ACHN (cell line): ENCODE measurements around the gene FRMPD4.

ENCODE experiments used
- DNase-seq: peaks from one replicate; pipeline ENCODE4 v3.0.0-alpha.2; 2015
- in situ Hi-C: cut with HindIII; loops from 2 replicates; pipeline ENCODE4 v1.10.0; 2017; ENCODE audit warnings: low sequenced_read_pairs, low pct_ligation_motif_present, low pct_unique_long_range_greater_than_20kb

FRMPD4 gene

DNA sequence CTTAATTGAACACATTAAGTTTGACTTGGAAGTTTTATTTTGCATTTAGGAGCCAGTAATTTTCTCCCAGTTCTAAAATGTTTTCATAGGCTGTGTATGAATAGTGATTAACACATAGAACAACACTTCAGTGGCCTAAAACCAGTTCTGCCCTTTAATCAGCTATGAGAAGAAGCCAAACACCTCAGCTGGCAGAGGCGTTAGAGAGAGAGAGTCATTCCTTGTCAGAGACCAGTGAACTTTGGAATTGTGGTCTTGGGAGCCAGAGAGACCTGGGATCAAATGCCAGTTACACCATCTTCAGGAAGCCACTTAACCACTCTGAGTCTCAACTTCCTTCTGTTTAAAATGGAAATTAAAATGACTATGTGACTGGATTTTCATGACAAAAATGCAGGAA, 613.6 kb downstream of the FRMPD4 start:
- no peak for DNase-seq
- in situ Hi-C loops = no loop called here

DNA sequence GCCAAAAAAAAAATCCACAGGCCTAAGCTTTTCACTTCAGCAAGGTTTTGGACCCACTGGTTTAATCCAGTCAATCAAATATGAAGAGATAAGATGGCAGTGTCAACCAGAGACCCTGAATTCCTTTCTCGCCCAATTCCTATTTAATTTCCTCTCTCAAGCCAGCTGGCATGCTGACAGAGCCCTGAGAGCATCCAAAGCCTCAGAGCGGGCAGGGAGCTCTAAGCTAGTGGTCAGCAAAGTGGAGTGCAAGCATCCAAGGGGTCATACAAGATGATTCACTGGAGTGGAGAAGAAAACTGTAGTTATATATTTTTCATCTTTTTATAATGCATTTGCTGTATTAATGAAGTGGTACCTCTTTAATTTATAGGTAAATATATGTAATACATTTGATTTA, 615.1 kb downstream of the FRMPD4 start:
- no peak for DNase-seq
- in situ Hi-C loops = no loop called here

DNA sequence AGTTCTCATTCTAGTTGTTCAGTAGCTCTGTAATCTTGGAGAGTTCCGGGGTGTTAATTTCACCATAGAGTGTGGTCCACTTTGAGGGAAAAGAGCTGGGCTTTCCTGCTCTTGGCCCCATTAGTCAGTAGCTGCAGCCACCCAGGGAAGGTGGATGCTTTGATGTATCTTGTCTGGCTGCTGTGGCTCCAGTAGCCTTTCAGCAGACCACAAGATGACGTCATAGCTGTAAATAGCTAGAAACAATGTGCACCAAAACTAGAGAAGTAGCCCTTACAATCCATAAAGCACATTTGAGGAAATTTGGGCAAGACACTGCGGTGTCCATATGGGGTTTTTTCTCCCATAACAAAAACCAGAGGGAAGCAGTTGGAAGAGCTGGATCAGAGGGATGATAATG, 620.0 kb downstream of the FRMPD4 start:
- no peak for DNase-seq
- in situ Hi-C loops = no loop called here

DNA sequence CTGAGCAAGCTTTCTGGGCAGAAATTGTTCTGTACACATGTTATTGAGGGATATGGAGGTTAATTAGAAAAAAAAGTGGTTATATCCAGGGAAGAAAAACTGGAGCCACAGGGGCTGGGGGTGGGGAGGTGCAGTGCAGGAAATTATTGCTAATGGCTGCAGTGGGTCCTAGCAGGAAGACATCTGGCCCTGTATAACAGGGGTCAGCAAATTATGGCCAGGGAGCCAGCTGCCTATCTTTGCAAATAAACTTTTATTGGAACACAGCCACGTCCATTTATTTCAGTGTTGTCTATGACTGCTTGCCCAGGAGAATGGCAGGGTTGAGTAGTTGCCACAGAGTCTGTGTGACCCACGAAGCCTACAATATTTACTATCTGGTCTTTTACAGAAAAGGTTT, 629.6 kb downstream of the FRMPD4 start:
- in situ Hi-C loops = no loop called here
- DNase-seq = no peak

DNA sequence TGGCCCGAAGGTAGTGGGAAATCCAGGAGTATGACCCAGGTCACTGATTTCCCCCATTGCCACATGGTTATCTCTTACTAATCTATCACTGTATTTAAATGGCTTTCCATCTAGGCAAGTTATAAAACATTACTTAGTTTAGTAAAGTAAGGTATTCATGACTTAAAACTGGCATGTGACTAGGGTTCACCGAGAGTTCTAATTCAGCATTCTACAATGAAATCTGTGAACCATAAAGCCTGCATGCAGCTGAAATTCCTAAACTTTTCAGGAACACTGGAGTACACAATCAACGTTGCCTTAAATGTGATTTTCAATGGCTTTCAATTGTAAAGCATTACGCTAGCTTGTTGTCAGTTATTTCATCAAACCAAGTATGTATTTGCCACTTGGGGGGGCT, 630.2 kb downstream of the FRMPD4 start:
- in situ Hi-C loops = no loop called here
- DNase-seq = no peak

DNA sequence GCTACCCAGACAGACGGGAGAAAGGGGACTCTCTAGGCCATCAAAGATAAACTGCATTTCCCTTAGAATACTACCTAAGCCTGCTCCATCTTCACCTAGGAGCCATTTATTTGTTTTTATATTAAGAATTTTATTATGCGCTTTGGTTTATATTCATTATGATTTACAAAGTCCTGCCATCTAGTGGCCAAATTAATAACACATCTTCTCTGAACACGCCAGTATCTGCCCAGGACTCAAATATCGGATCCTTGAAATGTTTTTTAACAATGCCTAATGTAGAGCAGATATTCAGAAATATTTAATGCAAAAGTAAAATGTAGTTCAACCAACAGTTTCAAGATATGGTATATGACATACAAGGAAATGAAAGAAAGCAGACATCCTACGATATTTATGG, 632.2 kb downstream of the FRMPD4 start:
- in situ Hi-C loops = no loop called here
- peak; percentile 13 for DNase-seq

DNA sequence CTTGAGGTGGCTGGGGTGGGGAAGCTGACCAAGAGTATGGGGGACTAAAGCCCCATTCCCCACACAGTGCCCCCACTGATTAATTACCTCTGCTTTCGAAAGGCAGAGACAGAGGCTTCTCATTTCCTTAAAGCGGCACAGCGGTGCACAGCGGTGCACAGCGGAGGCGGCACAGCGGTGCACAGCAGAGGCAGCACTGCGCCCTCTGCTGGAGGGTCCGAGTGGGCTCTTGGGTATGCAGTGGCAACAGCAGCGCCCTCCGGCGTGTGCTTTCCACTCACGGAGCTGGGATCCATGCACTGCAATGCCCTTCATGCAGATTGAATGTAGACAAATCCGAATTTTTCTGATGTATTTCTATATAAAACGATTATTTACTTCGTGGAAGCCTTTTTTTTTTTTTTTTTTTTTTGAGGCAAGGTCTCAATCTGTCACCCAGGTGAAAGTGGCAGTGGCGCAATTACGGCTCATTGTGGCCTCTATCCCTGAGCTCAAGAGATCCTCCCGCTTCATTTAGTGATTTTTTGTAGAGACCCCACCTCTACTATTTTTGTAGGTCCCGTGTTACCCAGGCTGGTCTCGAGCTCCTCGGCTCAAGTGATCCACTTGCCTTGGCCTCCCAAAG, 633.3 kb downstream of the FRMPD4 start:
- in situ Hi-C loops = no loop called here
- no peak for DNase-seq
